ENCODE results near the gene PAWR. TPM values are rescaled to one million over a fixed set of nuclear protein-coding genes. Genes with fewer than 3 reads are reported as not detected.

The PAWR gene
- total and polyA plus RNA-seq, 2 experiments from 2014 or later, result 149 to 180 TPM

DNA sequence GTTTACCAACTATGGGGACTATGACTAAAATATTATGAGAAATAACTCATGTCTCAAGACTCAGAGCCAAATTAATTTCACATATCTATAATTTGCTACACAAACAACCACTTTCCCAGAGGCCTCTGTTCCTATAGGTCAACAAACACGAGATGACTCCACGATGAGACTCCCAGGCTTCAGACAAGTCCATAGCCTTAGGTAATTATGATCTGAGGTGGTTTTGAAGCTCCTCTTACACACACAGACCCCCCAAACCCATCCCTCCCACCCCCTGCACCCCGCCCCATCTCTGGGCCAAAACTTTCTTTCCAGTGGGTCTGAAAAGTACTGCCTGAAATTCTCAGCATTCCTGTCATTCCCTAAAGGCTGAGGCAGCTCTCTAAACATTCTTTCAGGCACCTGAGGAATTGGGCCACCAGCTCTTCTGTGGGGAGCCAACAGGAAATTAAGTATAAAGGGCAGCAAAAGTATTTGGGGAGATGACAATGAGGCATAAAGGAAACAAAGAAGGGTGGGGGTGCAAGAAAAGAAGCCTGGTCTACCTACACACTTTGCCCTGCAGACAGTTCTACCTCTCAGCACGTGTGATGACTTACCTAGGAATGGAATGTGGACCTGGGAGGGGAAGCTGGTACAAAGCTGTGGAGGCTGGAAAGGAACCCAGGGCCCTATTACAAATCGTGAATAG is 143.6 kb downstream of the PAWR start (continued):
- TF ChIP-seq, protein P1, sequence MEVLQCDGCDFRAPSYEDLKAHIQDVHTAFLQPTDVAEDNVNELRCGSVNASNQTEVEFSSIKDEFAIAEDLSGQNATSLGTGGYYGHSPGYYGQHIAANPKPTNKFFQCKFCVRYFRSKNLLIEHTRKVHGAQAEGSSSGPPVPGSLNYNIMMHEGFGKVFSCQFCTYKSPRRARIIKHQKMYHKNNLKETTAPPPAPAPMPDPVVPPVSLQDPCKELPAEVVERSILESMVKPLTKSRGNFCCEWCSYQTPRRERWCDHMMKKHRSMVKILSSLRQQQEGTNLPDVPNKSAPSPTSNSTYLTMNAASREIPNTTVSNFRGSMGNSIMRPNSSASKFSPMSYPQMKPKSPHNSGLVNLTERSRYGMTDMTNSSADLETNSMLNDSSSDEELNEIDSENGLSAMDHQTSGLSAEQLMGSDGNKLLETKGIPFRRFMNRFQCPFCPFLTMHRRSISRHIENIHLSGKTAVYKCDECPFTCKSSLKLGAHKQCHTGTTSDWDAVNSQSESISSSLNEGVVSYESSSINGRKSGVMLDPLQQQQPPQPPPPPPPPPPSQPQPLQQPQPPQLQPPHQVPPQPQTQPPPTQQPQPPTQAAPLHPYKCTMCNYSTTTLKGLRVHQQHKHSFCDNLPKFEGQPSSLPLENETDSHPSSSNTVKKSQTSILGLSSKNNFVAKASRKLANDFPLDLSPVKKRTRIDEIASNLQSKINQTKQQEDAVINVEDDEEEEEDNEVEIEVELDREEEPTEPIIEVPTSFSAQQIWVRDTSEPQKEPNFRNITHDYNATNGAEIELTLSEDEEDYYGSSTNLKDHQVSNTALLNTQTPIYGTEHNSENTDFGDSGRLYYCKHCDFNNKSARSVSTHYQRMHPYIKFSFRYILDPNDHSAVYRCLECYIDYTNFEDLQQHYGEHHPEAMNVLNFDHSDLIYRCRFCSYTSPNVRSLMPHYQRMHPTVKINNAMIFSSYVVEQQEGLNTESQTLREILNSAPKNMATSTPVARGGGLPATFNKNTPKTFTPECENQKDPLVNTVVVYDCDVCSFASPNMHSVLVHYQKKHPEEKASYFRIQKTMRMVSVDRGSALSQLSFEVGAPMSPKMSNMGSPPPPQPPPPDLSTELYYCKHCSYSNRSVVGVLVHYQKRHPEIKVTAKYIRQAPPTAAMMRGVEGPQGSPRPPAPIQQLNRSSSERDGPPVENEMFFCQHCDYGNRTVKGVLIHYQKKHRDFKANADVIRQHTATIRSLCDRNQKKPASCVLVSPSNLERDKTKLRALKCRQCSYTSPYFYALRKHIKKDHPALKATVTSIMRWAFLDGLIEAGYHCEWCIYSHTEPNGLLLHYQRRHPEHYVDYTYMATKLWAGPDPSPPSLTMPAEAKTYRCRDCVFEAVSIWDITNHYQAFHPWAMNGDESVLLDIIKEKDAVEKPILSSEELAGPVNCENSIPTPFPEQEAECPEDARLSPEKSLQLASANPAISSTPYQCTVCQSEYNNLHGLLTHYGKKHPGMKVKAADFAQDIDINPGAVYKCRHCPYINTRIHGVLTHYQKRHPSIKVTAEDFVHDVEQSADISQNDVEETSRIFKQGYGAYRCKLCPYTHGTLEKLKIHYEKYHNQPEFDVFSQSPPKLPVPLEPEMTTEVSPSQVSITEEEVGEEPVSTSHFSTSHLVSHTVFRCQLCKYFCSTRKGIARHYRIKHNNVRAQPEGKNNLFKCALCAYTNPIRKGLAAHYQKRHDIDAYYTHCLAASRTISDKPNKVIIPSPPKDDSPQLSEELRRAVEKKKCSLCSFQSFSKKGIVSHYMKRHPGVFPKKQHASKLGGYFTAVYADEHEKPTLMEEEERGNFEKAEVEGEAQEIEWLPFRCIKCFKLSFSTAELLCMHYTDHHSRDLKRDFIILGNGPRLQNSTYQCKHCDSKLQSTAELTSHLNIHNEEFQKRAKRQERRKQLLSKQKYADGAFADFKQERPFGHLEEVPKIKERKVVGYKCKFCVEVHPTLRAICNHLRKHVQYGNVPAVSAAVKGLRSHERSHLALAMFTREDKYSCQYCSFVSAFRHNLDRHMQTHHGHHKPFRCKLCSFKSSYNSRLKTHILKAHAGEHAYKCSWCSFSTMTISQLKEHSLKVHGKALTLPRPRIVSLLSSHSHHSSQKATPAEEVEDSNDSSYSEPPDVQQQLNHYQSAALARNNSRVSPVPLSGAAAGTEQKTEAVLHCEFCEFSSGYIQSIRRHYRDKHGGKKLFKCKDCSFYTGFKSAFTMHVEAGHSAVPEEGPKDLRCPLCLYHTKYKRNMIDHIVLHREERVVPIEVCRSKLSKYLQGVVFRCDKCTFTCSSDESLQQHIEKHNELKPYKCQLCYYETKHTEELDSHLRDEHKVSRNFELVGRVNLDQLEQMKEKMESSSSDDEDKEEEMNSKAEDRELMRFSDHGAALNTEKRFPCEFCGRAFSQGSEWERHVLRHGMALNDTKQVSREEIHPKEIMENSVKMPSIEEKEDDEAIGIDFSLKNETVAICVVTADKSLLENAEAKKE (CRISPR knock-in tag; IDR thresholded peaks at IDR 0.05), result peak; percentile 53; the same call in 1 of the 2 replicates
- TF ChIP-seq EZH2phosphoT487 (IDR thresholded peaks at IDR 0.05; ENCODE audit: unreplicated experiment), result no peak

DNA sequence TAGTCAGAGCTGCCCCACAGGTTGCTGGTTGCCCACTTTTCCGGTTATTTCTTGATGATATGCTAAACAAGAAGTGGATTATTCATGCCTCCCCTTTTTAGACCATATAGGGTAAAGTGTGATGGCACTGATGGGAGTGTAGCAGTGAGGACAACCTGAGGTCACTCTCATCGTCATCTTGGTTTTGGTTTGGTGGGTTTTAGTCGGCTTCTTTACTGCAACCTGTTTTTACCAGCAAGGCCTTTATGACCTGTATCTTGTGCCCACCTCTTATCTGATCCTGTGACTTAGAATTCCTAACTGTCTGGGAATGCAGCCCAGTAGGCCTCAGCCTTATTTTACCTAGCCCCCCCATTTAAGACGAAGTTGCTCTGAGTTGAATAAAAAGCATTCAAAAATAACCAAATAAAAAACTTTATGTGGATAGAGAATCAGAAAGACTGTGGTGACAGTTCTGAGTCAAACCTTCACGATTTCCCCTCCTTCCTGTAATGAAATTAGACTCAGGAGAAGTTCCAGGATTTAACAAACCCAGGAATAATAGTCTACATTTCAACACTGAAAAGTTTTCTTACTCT is 144.2 kb downstream of the PAWR start:
- Histone ChIP-seq H3K27me3 (ENCODE audit: insufficient read depth) (no peaks in the 10 kb centered on the region), H2AFZ (no peak overlapping the region), H3K79me2 (replicated peaks; ENCODE audit: insufficient read depth) (peaks cover 9% of the 10 kb centered on the region; the same call in 1 of the 2 replicates), H3F3A (replicated peaks; ENCODE audit: low read depth) (peaks cover 9% of the 10 kb centered on the region), H3K36me3 (ENCODE audit: insufficient read depth) (no peaks in the 10 kb centered on the region), H3K4me1 (ENCODE audit: insufficient read depth) (peaks cover 51% of the 10 kb centered on the region), H4K20me1 (replicated peaks; ENCODE audit: insufficient read depth) (no peaks in the 10 kb centered on the region), H3K4me3 (no peak overlapping the region), H3K27ac (ENCODE audit: low read depth) (peak overlapping the region; percentile 100), H3K9me2 (ENCODE audit: insufficient read depth) (no peaks in the 10 kb centered on the region), H3K4me2 (peak overlapping the region; percentile 36)
- ATAC-seq (no peak), DNase-seq (ENCODE audit: low spot score) (peak; percentile 39)
- Mint-ChIP-seq H3K27me3 (ENCODE audit: insufficient read depth, low read depth, poor library complexity) (peaks cover 6% of the 10 kb centered on the region), H3K36me3 (ENCODE audit: low read depth) (peaks cover 23% of the 10 kb centered on the region), H3K27ac (peak overlapping the region; percentile 99), H3K4me3 (no peak overlapping the region; the same call in 2 of the 3 replicates), H3K9me3 (peaks cover 7% of the 10 kb centered on the region; the same call in 2 of the 3 replicates), H3K4me1 (peaks cover 77% of the 10 kb centered on the region)
- no peak for TF ChIP-seq STAT1 (IDR thresholded peaks at IDR 0.05; ENCODE audit: unreplicated experiment)
- no peak for TF ChIP-seq JUNB (IDR thresholded peaks at IDR 0.05; ENCODE audit: unreplicated experiment)
- TF ChIP-seq ZNF331 (CRISPR knock-in tag; IDR thresholded peaks at IDR 0.05; ENCODE audit: low read depth), result peak; percentile 3; the same call in 1 of the 2 replicates
- no peak for TF ChIP-seq CREB1 (CRISPR knock-in tag; IDR thresholded peaks at IDR 0.05; ENCODE audit: low read depth)
- TF ChIP-seq, protein P2, sequence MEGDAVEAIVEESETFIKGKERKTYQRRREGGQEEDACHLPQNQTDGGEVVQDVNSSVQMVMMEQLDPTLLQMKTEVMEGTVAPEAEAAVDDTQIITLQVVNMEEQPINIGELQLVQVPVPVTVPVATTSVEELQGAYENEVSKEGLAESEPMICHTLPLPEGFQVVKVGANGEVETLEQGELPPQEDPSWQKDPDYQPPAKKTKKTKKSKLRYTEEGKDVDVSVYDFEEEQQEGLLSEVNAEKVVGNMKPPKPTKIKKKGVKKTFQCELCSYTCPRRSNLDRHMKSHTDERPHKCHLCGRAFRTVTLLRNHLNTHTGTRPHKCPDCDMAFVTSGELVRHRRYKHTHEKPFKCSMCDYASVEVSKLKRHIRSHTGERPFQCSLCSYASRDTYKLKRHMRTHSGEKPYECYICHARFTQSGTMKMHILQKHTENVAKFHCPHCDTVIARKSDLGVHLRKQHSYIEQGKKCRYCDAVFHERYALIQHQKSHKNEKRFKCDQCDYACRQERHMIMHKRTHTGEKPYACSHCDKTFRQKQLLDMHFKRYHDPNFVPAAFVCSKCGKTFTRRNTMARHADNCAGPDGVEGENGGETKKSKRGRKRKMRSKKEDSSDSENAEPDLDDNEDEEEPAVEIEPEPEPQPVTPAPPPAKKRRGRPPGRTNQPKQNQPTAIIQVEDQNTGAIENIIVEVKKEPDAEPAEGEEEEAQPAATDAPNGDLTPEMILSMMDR (conservative IDR thresholded peaks at IDR 0.05; ENCODE audit: low read depth in 2 of 2), result no peak
- TF ChIP-seq, protein P3, sequence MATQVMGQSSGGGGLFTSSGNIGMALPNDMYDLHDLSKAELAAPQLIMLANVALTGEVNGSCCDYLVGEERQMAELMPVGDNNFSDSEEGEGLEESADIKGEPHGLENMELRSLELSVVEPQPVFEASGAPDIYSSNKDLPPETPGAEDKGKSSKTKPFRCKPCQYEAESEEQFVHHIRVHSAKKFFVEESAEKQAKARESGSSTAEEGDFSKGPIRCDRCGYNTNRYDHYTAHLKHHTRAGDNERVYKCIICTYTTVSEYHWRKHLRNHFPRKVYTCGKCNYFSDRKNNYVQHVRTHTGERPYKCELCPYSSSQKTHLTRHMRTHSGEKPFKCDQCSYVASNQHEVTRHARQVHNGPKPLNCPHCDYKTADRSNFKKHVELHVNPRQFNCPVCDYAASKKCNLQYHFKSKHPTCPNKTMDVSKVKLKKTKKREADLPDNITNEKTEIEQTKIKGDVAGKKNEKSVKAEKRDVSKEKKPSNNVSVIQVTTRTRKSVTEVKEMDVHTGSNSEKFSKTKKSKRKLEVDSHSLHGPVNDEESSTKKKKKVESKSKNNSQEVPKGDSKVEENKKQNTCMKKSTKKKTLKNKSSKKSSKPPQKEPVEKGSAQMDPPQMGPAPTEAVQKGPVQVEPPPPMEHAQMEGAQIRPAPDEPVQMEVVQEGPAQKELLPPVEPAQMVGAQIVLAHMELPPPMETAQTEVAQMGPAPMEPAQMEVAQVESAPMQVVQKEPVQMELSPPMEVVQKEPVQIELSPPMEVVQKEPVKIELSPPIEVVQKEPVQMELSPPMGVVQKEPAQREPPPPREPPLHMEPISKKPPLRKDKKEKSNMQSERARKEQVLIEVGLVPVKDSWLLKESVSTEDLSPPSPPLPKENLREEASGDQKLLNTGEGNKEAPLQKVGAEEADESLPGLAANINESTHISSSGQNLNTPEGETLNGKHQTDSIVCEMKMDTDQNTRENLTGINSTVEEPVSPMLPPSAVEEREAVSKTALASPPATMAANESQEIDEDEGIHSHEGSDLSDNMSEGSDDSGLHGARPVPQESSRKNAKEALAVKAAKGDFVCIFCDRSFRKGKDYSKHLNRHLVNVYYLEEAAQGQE (IDR thresholded peaks at IDR 0.05; ENCODE audit: unreplicated experiment), result no peak
